NCI-H1105 treated with DMSO at 0.1 percent for 48 hours (cell line): ENCODE results near the gene PRKACA.

Experiments
- DNase-seq: peaks from one replicate; lab custom pipeline; 2025; lab: John Stamatoyannopoulos, UW

PRKACA gene

GRCh38 chr19:14091813-14092462, 25.6 kb downstream of the PRKACA start:
- DNase-seq = peak; percentile 23

- DNase-seq = peak; percentile 72
These were observed 26.3 kb downstream of the PRKACA start for GRCh38 chr19:14091081-14091812.

GRCh38 chr19:14090509-14091080, 27.0 kb downstream of the PRKACA start, which contains the start of gene SAMD1:
TSS of gene SAMD1 (minus strand) at chr19:14090751.
- DNase-seq = peak; percentile 72

GRCh38 chr19:14089662-14090508, 27.7 kb downstream of the PRKACA start:
- DNase-seq = peak; percentile 32

- no peak for DNase-seq
These were observed 28.2 kb downstream of the PRKACA start for GRCh38 chr19:14089412-14089661.

GRCh38 chr19:14088634-14089411, 28.7 kb downstream of the PRKACA start:
- DNase-seq = no peak

GRCh38 chr19:14086098-14086497, 31.5 kb downstream of the PRKACA start:
- DNase-seq = no peak

- DNase-seq = no peak
These were observed 32.1 kb downstream of the PRKACA start, which contains the start of gene C19orf67 for GRCh38 chr19:14085309-14085995. TSS of gene C19orf67 (minus strand) at chr19:14085783. CDS start at chr19:14085627, 156 bp downstream.

- no peak for DNase-seq
These were observed 34.9 kb downstream of the PRKACA start for GRCh38 chr19:14082675-14082960.

GRCh38 chr19:14081797-14082674, 35.5 kb downstream of the PRKACA start:
- no peak for DNase-seq

- peak; percentile 100 for DNase-seq
These were observed 36.4 kb downstream of the PRKACA start for GRCh38 chr19:14080887-14081796.

- DNase-seq = no peak
These were observed 39.2 kb downstream of the PRKACA start for GRCh38 chr19:14078411-14078810.

- no peak for DNase-seq
These were observed 43.4 kb downstream of the PRKACA start for GRCh38 chr19:14073925-14074838.

GRCh38 chr19:14073261-14073924, 44.2 kb downstream of the PRKACA start:
- DNase-seq = peak; percentile 76

- DNase-seq = peak; percentile 62
These were observed 44.9 kb downstream of the PRKACA start, which contains the start of gene MISP3 for GRCh38 chr19:14072535-14073260. TSS of gene MISP3 (plus strand) at chr19:14072786. CDS start at chr19:14073310, 524 bp downstream.

GRCh38 chr19:14070268-14071050, 47.1 kb downstream of the PRKACA start:
- no peak for DNase-seq
